Activated CD4-positive, CD25-positive, alpha-beta regulatory T cell treated with anti-CD3 and anti-CD28 coated beads, Interleukin-2, amount 50 U/mL, for 72 hours (primary cell): Measurements from ENCODE around the gene CYP1B1.
"Not testable (repeated sequence)": the region's sequence is repeated elsewhere in the genome, so short reads cannot be mapped to it uniquely, and the experiment has no call there.

Experiments
- DNase-seq: peaks from one replicate; pipeline ENCODE4 v3.0.0; 2021

The CYP1B1 gene

DNA sequence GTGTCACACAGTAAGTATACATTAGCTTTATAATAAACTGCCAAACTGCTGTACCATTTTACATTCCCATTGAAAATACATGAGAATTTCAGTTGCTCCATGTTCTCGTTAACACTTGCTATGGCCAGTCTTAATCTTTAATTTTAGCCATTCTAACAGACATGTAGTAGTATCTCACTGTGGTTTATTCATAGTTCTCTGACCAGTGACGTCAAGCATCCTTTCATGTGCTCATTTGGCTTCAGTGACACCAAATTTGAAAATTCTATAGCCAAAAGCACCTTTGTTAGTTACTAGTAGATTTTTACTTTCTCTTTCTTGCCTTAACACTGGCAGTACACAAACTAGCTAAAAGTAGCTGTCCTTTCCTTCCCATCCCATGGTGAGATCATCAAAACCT, 43.0 kb downstream of the CYP1B1 start:
- no peak for DNase-seq

DNA sequence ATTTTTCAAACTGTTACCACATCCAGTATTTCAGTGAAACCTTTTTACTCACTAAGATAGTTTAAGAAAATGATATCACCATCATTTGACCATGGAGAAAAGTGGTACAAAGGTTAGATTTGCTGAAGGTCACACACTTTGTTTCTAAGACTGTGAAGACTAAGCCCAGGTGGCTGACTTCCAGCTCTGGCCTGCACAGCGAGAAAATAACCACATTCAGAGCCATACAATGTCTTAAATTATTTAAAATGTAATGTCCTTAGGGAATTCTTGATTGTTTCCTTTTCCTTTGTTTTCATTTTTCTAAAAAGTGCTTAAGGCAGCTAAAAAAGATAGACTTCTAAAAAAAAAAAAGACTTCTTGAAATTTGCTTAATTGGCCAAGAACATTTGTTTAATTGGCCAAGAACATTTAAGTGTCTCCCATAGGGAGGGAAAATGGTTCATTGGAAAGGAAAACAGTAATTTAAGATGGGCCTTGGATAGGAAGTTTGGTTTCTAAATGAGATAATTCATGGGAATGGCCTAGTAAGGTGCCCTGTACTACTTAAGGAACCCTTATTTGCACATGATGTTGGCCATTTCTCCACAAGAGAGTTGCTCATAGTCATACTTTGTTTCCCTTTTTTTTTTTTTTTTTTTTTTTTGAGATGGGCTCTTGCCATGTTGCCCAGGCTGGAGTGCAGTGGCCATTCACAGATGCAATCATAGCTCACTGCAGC, 45.2 kb downstream of the CYP1B1 start:
- no peak for DNase-seq

DNA sequence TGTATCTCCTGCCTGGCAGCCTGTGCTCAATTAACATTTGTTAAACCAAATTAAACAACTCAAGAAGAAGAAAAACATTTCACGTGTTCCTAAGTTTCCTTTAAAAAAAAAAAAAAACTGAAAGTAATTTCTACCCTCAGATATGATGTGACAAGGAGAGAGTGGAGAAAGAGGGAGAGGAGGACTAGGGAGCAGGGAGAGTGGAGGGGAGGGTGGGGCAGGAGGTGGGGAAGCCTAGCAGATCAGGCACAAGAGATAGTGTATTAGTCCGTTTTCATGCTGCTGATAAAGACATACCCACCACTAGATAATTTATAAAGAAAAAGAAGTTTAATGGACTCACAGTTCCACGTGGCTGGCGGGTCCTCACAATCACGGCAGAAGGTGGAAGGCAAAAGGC, 46.4 kb downstream of the CYP1B1 start:
- no peak for DNase-seq

DNA sequence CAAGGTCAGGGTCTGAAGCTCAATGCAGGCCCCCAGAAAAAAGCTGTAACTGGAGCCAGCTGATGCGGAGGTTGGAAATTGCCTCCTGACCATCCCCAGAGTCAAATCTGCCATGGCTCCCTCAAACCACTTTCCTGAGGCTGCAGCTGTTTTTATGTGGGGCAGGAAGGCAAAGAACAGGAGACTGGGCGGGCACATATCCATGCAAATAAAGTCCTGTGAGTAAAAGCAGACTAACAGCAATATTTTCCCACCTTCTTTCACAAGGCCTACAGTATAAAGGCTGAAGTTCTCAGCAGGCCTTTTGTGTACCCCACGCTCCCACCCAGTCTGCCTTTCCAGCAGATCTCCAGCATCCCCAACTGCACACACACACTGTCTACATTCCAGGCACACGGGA, 47.1 kb downstream of the CYP1B1 start:
- no peak for DNase-seq

DNA sequence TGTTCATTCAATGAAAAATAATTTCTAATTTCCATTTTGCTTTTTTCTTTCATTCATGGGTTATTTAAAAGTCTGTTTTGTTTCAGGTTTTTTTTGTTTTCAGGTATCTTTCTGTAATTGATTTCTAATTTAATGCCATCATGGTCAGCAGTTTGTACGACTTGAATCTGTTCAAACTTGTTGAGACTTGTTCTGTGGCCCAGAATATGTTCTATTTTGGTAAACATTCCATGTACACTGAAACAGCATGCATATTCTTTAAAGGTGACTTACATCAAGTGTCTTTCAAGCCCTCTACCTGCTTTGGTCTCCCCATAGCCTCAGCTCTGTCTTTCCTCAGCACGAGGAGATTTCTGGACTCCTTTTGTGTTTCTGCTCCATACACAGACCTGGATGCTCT, 49.1 kb downstream of the CYP1B1 start:
- DNase-seq: no peak

DNA sequence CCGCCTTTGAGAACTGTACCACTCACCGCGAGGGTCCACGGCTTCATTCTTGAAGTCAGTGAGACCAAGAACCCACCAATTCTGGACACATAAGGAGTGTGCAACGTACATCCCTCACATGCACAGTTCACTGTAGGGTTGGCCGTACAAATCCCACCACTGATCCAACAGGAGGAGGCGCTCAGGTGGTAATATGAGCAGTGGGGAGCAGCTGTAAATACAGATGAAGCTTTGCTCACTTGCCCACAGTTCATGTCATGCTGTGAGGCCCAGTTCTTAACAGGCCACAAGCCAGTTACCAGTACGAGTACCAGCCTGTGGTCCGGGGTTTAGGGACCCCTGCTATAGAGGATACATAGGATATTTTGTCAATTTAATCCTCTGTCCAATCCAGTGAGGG, 54.4 kb downstream of the CYP1B1 start:
- no peak for DNase-seq

DNA sequence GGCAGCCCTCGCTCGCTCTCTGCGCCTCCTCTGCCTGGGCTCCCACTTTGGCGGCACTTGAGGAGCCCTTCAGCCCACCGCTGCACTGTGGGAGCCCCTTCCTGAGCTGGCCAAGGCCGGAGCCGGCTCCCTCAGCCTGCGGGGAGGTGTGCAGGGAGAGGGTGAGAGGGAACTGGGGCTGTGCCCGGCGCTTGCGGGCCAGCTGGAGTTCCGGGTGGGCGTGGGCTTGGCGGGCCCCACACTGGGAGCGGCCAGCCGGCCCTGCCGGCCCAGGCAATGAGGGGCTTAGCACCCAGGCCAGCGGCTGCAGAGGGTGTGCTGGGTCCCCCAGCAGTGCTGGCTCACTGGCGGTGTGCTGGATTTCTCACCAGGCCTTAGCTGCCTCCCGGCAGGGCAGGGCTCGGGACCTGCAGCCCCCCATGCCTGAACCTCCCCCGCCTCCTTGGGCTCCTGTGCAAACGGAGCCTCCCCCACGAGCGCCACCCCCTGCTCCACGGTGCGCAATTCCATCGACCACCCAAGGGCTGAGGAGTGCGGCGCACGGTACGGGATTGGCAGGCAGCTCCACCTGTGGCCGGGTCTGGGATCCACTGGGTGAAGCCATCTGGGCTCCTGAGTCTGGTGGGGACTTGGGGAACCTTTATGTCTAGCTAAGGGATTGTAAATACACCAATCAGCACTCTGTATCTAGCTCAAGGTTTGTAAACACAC, 55.4 kb downstream of the CYP1B1 start:
- not testable (repeated sequence) for DNase-seq

DNA sequence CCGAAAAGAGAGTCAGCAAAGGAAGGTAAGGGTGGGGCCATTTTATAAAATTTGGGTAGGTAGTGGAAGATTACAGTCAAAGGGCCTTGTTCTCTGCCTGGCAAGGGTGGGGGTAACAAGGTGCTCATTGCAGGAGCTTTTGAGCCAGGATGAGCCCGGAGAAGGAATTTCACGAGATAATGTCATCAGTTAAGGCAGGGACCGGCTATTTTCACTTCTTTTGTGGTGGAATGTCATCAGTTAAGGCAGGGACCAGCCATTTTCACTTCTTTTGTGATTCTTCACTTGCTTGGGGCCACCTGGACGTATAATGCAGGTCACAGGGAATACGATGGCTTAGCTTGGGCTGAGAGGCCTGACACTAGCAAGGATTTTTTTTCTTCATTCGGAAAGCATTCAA, 58.1 kb downstream of the CYP1B1 start:
- DNase-seq: no peak
